HCT116 (cell line): Measurements from ENCODE around the gene SLC12A5.

Experiments used
- ATF3 ChIP-seq: IDR thresholded peaks from 2 replicates; pipeline ENCODE4 v1.6.1; 2012
- CEBPB ChIP-seq: IDR thresholded peaks from 2 replicates; pipeline ENCODE4 v1.6.1; 2012; ENCODE audit warnings: low read depth
- CTCF ChIP-seq, 3 experiments: fragments of 200-600 bp in 1 of 3; sonication (generic) in 1 of 3; IDR thresholded peaks in 2 of 3; conservative IDR thresholded peaks in 1 of 3; 2 replicates each; pipeline ENCODE4 v1.5.1; 2012 to 2017; ENCODE audit warnings: low read depth in 2 of 3, low read length in 2 of 3, antibody characterized with exemption in 1 of 3, borderline replicate concordance in 1 of 3, control low read depth in 1 of 3, mild to moderate bottlenecking in 1 of 3, mixed read lengths in 1 of 3, mixed run types in 1 of 3, moderate library complexity in 1 of 3; ENCODE audit not compliant: insufficient read depth in 1 of 3
- ELF1 ChIP-seq: IDR thresholded peaks from 2 replicates; pipeline ENCODE4 v1.6.1; 2012; ENCODE audit warnings: low read depth, borderline replicate concordance
- EZH2 ChIP-seq: fragments of 200-600 bp; sonication (generic); IDR thresholded peaks from 2 replicates; pipeline ENCODE4 v1.6.1; 2017; ENCODE audit warnings: antibody characterized with exemption, mixed run types
- JUND ChIP-seq: IDR thresholded peaks from 2 replicates; pipeline ENCODE4 v1.6.1; 2012
- MAX ChIP-seq: IDR thresholded peaks from 2 replicates; pipeline ENCODE4 v1.6.1; 2012
- POLR2A ChIP-seq: IDR thresholded peaks from 2 replicates; pipeline ENCODE4 v1.7.0; 2011; ENCODE audit warnings: borderline replicate concordance; ENCODE audit not compliant: insufficient read depth, insufficient read length; ENCODE audit errors: extremely low read depth
- POLR2AphosphoS5 ChIP-seq: IDR thresholded peaks from 2 replicates; pipeline ENCODE4 v1.6.1; 2011; ENCODE audit warnings: mild to moderate bottlenecking, low read depth, low read length, moderate library complexity
- REST ChIP-seq: IDR thresholded peaks from 2 replicates; pipeline ENCODE4 v1.6.1; 2012; ENCODE audit warnings: low read depth
- SIN3A ChIP-seq: IDR thresholded peaks from 2 replicates; pipeline ENCODE4 v1.6.1; 2012; ENCODE audit warnings: low read depth
- SRF ChIP-seq: IDR thresholded peaks from 2 replicates; pipeline ENCODE4 v1.6.1; 2012; ENCODE audit warnings: low read depth
- TCF7L2 ChIP-seq: IDR thresholded peaks from 2 replicates; pipeline ENCODE4 v1.7.0; 2011; ENCODE audit warnings: borderline replicate concordance, inconsistent platforms; ENCODE audit not compliant: insufficient read depth, insufficient read length; ENCODE audit errors: extremely low read depth
- ZBTB33 ChIP-seq: IDR thresholded peaks from 2 replicates; pipeline ENCODE4 v1.6.1; 2011; ENCODE audit warnings: mild to moderate bottlenecking, low read length, moderate library complexity; ENCODE audit not compliant: insufficient replicate concordance; ENCODE audit errors: extremely low read depth

GRCh38 chr20:46051556-46052308 is 22.7 kb downstream of the SLC12A5 start:
- TF ChIP-seq ZBTB33 (no peak), POLR2AphosphoS5 (no peak), SIN3A (no peak), CTCF (IDR thresholded peaks at IDR 0.05 in 2 of 3, conservative IDR thresholded peaks at IDR 0.05 in 1 of 3; ENCODE audit: borderline replicate concordance in 1 of 3, insufficient read depth in 1 of 3, low read depth in 2 of 3, low read length in 2 of 3) (no peak), POLR2A (no peak), REST (no peak), MAX (no peak), TCF7L2 (no peak), CEBPB (no peak), EZH2 (no peak), ELF1 (no peak), JUND (no peak), SRF (no peak), ATF3 (no peak)
